MCF 10A (cell line): ENCODE data around the gene ANKRD23. TPM values are rescaled to one million over a fixed set of nuclear protein-coding genes. Genes with fewer than 3 reads are reported as not detected.

Source experiments
- BruUV-seq: library from RNA; stranded (reverse); fragments of 400-500 nt; replicated peaks from 2 replicates; lab custom pipeline; 2021; lab: Mats Ljungman, UMichigan
- CTCF ChIA-PET: fragments of 300-600 bp; sonication (Branson Sonifier 250); formaldehyde crosslinking; extraction: SDS; loops from one replicate; lab custom pipeline; 2021; ENCODE audit warnings: antibody characterized with exemption, inconsistent platforms; lab: Yijun Ruan, JAX
- POLR2A ChIA-PET: fragments of 300-600, 350-650 bp; sonication (Branson Sonifier 250); formaldehyde crosslinking; extraction: SDS; loops from one replicate; lab custom pipeline; 2020; ENCODE audit warnings: antibody characterized with exemption, inconsistent platforms; lab: Yijun Ruan, JAX
- DNase-seq: peaks from one replicate; pipeline ENCODE4 v3.0.0-alpha.2; 2018; ENCODE audit not compliant: unreplicated experiment
- H3K27ac Mint-ChIP-seq: one replicate; pipeline ENCODE4 v1.8.0; 2022; ENCODE audit warnings: mild to moderate bottlenecking, low read depth, mixed read lengths; ENCODE audit not compliant: unreplicated experiment
- H3K27me3 Mint-ChIP-seq: one replicate; pipeline ENCODE4 v1.8.0; 2022; ENCODE audit warnings: mixed read lengths; ENCODE audit not compliant: insufficient read depth, unreplicated experiment
- H3K36me3 Mint-ChIP-seq: one replicate; pipeline ENCODE4 v1.8.0; 2022; ENCODE audit warnings: mild to moderate bottlenecking, moderate library complexity, mixed read lengths; ENCODE audit not compliant: insufficient read depth, unreplicated experiment
- H3K4me1 Mint-ChIP-seq: one replicate; pipeline ENCODE4 v1.8.0; 2022; ENCODE audit warnings: mixed read lengths; ENCODE audit not compliant: insufficient read depth, unreplicated experiment
- H3K4me3 Mint-ChIP-seq: one replicate; pipeline ENCODE4 v1.8.0; 2022; ENCODE audit warnings: mild to moderate bottlenecking, moderate library complexity, mixed read lengths; ENCODE audit not compliant: unreplicated experiment
- H3K9me3 Mint-ChIP-seq: one replicate; pipeline ENCODE4 v1.8.0; 2022; ENCODE audit warnings: mixed read lengths; ENCODE audit not compliant: unreplicated experiment
- CTCF ChIP-seq: fragments of 200-600 bp; IDR thresholded peaks from one replicate; pipeline ENCODE4 v1.8.0; 2022; ENCODE audit warnings: antibody characterized with exemption, mild to moderate bottlenecking; ENCODE audit not compliant: unreplicated experiment
- intact Hi-C: fragments of 100-400 bp; cut with micrococcal nuclease; formaldehyde crosslinking; loops from 2 replicates; pipeline ENCODE4 v1.14.1; 2022
- total RNA-seq: library from RNA; stranded (reverse); gene quantifications from 2 replicates; pipeline ENCODE4 v1.2.3, GENCODE V29; 2022

Gene ANKRD23
- total RNA-seq, 1 experiment from 2014 or later = 3.4 TPM

- Mint-ChIP-seq H3K36me3 (no peaks in the 10 kb centered on the region), H3K9me3 (no peaks in the 10 kb centered on the region), H3K27me3 (no peaks in the 10 kb centered on the region), H3K27ac (no peak overlapping the region), H3K4me1 (no peaks in the 10 kb centered on the region), H3K4me3 (no peak overlapping the region)
- intact Hi-C loops = no loop called here
- no TSS peak for BruUV-seq
- DNase-seq = no peak
- CTCF ChIA-PET = interaction anchor here (1.3 to 2.3 kb wide), 2 partner anchors 16 kb away, joined by 4 to 10 read pairs; partner anchors contain the start of gene ANKRD39
- POLR2A ChIA-PET = interaction anchor here (2.1 kb wide), 1 partner anchor 17 kb away, joined by 5 read pairs; the partner anchor contains the start of gene ANKRD39
- no peak for TF ChIP-seq CTCF
These were observed 30.5 kb upstream of the ANKRD23 start for GRCh38 chr2:96874198-96874831.

GRCh38 chr2:96873651-96874096 lies 29.9 kb upstream of the ANKRD23 start:
- no peak overlapping the region for H3K27ac Mint-ChIP-seq
- intact Hi-C loops = no loop called here
- POLR2A ChIA-PET = no interaction called here
- no peaks in the 10 kb centered on the region for H3K9me3 Mint-ChIP-seq
- H3K4me3 Mint-ChIP-seq = no peak overlapping the region
- CTCF ChIA-PET = interaction anchor here (0.5 to 2.3 kb wide), 3 partner anchors 16 to 256 kb away, joined by 3 to 10 read pairs (median 3); partner anchors contain the start of gene ANKRD39
- BruUV-seq = no TSS peak
- no peaks in the 10 kb centered on the region for H3K36me3 Mint-ChIP-seq
- no peaks in the 10 kb centered on the region for H3K27me3 Mint-ChIP-seq
- TF ChIP-seq CTCF = no peak
- H3K4me1 Mint-ChIP-seq = no peaks in the 10 kb centered on the region
- DNase-seq = no peak

- intact Hi-C loops = no loop called here
These were observed 28.9 kb upstream of the ANKRD23 start for GRCh38 chr2:96872591-96873349.

More at GRCh38 chr2:96872591-96873349, 28.9 kb upstream of the ANKRD23 start:
- no TSS peak for BruUV-seq
- CTCF ChIA-PET = interaction anchor here (0.8 to 2.3 kb wide), 3 partner anchors 15 to 57 kb away, joined by 3 to 10 read pairs (median 5); partner anchors contain the start of gene ANKRD39
- no peak for TF ChIP-seq CTCF
- no peak for DNase-seq
- POLR2A ChIA-PET = interaction anchor here (1.3 to 2.3 kb wide), 2 partner anchors 12 to 56 kb away, joined by 3 to 7 read pairs; partner anchors contain the start of gene CNNM3
- H3K27me3 Mint-ChIP-seq = no peaks in the 10 kb centered on the region
- peaks cover 1% of the 10 kb centered on the region for H3K4me1 Mint-ChIP-seq
- no peaks in the 10 kb centered on the region for H3K36me3 Mint-ChIP-seq
- H3K4me3 Mint-ChIP-seq = no peak overlapping the region
- no peaks in the 10 kb centered on the region for H3K9me3 Mint-ChIP-seq
- H3K27ac Mint-ChIP-seq = no peak overlapping the region
